Ramos (cell line): ENCODE results near the gene SDK1.

ENCODE experiments used
- in situ Hi-C: fragments of 300-500 bp; cut with MboI; formaldehyde crosslinking; loops from one replicate; pipeline ENCODE4 v1.14.3; 2022; ENCODE audit warnings: low sequenced_read_pairs; ENCODE audit not compliant: unreplicated experiment

The SDK1 gene

GRCh38 chr7:4045975-4046374, 744.9 kb downstream of the SDK1 start:
- in situ Hi-C loops, result no loop called here

GRCh38 chr7:4048336-4048735, 747.3 kb downstream of the SDK1 start:
- in situ Hi-C loops, result no loop called here

GRCh38 chr7:4049202-4049601, 748.1 kb downstream of the SDK1 start:
- in situ Hi-C loops, result no loop called here

- in situ Hi-C loops, result no loop called here
Measured at GRCh38 chr7:4050126-4050660, 749.1 kb downstream of the SDK1 start.

- in situ Hi-C loops, result no loop called here
Measured at GRCh38 chr7:4051696-4052095, 750.6 kb downstream of the SDK1 start.

- in situ Hi-C loops, result no loop called here
Measured at GRCh38 chr7:4052130-4052529, 751.1 kb downstream of the SDK1 start.

- in situ Hi-C loops, result no loop called here
Measured at GRCh38 chr7:4054158-4054557, 753.1 kb downstream of the SDK1 start.

- in situ Hi-C loops, result no loop called here
Measured at GRCh38 chr7:4056552-4057288, 755.7 kb downstream of the SDK1 start.

- in situ Hi-C loops, result no loop called here
Measured at GRCh38 chr7:4057289-4057616, 756.2 kb downstream of the SDK1 start.

GRCh38 chr7:4058158-4058557, 757.1 kb downstream of the SDK1 start:
- in situ Hi-C loops, result no loop called here

- in situ Hi-C loops, result no loop called here
Measured at GRCh38 chr7:4065190-4065589, 764.1 kb downstream of the SDK1 start.

- in situ Hi-C loops, result no loop called here
Measured at GRCh38 chr7:4066206-4066605, 765.2 kb downstream of the SDK1 start.

GRCh38 chr7:4066626-4067475, 765.8 kb downstream of the SDK1 start:
- in situ Hi-C loops, result no loop called here

GRCh38 chr7:4067476-4067760, 766.4 kb downstream of the SDK1 start:
- in situ Hi-C loops, result no loop called here

GRCh38 chr7:4067874-4068273, 766.8 kb downstream of the SDK1 start:
- in situ Hi-C loops, result no loop called here

- in situ Hi-C loops, result no loop called here
Measured at GRCh38 chr7:4068286-4068685, 767.2 kb downstream of the SDK1 start.

- in situ Hi-C loops, result no loop called here
Measured at GRCh38 chr7:4069268-4070095, 768.4 kb downstream of the SDK1 start.

GRCh38 chr7:4070214-4070613, 769.2 kb downstream of the SDK1 start:
- in situ Hi-C loops, result no loop called here

GRCh38 chr7:4071370-4072058, 770.5 kb downstream of the SDK1 start:
- in situ Hi-C loops, result no loop called here

GRCh38 chr7:4072161-4072925, 771.3 kb downstream of the SDK1 start:
- in situ Hi-C loops, result no loop called here
